Liver (tissue), 3 donors: Measurements from ENCODE around the gene KCNIP4.

Experiments used
- GABPA ChIP-seq, 2 donors: IDR thresholded peaks in 1 of 2; conservative IDR thresholded peaks in 1 of 2; 2 replicates each; pipeline ENCODE4 v1.6.1; 2016; ENCODE audit warnings: antibody characterized with exemption in 2 of 2, mild to moderate bottlenecking in 1 of 2, moderate library complexity in 1 of 2
- HNF4G ChIP-seq: IDR thresholded peaks from 2 replicates; pipeline ENCODE4 v1.6.1; 2016; ENCODE audit warnings: antibody characterized with exemption
- JUND ChIP-seq, 2 donors: IDR thresholded peaks; 2 replicates each; pipeline ENCODE4 v1.6.1; 2016; ENCODE audit warnings: antibody characterized with exemption in 2 of 2
- RAD21 ChIP-seq, 2 donors: IDR thresholded peaks; 2 replicates each; pipeline ENCODE4 v1.6.1; 2016; ENCODE audit warnings: antibody characterized with exemption in 2 of 2, mild to moderate bottlenecking in 2 of 2
- SP1 ChIP-seq: IDR thresholded peaks from 2 replicates; pipeline ENCODE4 v1.6.1; 2018; ENCODE audit warnings: antibody characterized with exemption, mild to moderate bottlenecking
- TAF1 ChIP-seq: conservative IDR thresholded peaks from 2 replicates; pipeline ENCODE4 v1.6.1; 2016; ENCODE audit warnings: antibody characterized with exemption, mild to moderate bottlenecking
- YY1 ChIP-seq: IDR thresholded peaks from 2 replicates; pipeline ENCODE4 v1.6.1; 2016; ENCODE audit warnings: antibody characterized with exemption, mild to moderate bottlenecking
- TF ChIP-seq, protein P1 (sequence below): fragments of 150-350 bp; IDR thresholded peaks from 2 replicates; pipeline ENCODE4 v1.5.1; 2017; ENCODE audit warnings: improper control_type of control experiment, low read depth, low read length; ENCODE audit not compliant: missing input control
- TF ChIP-seq, protein P2 (sequence below): IDR thresholded peaks from 2 replicates; pipeline ENCODE4 v1.6.1; 2016; ENCODE audit warnings: antibody characterized with exemption
- donor health status: healthy.
- donor health status: healthy.

DNA sequence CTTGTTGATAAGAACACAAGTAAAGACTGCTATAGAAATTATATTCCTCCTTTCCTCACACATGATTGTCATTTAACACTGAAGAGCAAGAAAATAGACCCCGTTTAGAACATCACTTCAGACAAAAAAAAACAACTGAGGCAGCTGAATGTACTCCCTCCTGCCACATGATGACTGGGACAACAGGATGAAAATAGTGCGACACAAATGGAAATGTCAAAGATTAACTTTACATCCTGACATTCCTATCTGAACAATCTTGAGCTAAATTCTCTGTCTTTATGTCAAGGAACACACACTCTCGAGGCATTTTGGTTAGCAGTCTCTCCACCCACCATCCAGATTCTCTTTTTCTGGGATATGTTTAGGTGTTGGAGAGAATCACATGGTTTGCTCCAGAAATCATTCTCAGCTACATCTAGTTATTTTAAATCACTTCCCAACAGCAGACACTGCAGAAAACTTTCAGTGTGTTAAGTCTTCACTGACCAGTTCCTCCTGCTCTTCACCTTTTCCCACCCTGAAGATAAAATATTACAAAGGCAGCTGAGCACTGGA lies 16.3 kb upstream of the KCNIP4 start:
- TF ChIP-seq RAD21 (IDR thresholded peaks at IDR 0.05), result no peak
- TF ChIP-seq, protein P1, sequence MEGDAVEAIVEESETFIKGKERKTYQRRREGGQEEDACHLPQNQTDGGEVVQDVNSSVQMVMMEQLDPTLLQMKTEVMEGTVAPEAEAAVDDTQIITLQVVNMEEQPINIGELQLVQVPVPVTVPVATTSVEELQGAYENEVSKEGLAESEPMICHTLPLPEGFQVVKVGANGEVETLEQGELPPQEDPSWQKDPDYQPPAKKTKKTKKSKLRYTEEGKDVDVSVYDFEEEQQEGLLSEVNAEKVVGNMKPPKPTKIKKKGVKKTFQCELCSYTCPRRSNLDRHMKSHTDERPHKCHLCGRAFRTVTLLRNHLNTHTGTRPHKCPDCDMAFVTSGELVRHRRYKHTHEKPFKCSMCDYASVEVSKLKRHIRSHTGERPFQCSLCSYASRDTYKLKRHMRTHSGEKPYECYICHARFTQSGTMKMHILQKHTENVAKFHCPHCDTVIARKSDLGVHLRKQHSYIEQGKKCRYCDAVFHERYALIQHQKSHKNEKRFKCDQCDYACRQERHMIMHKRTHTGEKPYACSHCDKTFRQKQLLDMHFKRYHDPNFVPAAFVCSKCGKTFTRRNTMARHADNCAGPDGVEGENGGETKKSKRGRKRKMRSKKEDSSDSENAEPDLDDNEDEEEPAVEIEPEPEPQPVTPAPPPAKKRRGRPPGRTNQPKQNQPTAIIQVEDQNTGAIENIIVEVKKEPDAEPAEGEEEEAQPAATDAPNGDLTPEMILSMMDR, result no peak
- no peak for TF ChIP-seq GABPA (IDR thresholded peaks at IDR 0.05 in 1 of 2, conservative IDR thresholded peaks at IDR 0.05 in 1 of 2)
- no peak for TF ChIP-seq YY1
- TF ChIP-seq, protein P2, sequence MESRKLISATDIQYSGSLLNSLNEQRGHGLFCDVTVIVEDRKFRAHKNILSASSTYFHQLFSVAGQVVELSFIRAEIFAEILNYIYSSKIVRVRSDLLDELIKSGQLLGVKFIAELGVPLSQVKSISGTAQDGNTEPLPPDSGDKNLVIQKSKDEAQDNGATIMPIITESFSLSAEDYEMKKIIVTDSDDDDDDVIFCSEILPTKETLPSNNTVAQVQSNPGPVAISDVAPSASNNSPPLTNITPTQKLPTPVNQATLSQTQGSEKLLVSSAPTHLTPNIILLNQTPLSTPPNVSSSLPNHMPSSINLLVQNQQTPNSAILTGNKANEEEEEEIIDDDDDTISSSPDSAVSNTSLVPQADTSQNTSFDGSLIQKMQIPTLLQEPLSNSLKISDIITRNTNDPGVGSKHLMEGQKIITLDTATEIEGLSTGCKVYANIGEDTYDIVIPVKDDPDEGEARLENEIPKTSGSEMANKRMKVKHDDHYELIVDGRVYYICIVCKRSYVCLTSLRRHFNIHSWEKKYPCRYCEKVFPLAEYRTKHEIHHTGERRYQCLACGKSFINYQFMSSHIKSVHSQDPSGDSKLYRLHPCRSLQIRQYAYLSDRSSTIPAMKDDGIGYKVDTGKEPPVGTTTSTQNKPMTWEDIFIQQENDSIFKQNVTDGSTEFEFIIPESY, result no peak
- TF ChIP-seq HNF4G, result no peak
- no peak for TF ChIP-seq JUND (IDR thresholded peaks at IDR 0.05)
- TF ChIP-seq SP1, result no peak
- TF ChIP-seq TAF1, result no peak
